ENCODE measurements around the gene PPP1R14C. TPM values are rescaled to one million over a fixed set of nuclear protein-coding genes. Genes with fewer than 3 reads are reported as not detected.

Gene PPP1R14C
- total and polyA plus RNA-seq, 2 experiments from 2014 or later: 2.1 to 5.2 TPM

DNA sequence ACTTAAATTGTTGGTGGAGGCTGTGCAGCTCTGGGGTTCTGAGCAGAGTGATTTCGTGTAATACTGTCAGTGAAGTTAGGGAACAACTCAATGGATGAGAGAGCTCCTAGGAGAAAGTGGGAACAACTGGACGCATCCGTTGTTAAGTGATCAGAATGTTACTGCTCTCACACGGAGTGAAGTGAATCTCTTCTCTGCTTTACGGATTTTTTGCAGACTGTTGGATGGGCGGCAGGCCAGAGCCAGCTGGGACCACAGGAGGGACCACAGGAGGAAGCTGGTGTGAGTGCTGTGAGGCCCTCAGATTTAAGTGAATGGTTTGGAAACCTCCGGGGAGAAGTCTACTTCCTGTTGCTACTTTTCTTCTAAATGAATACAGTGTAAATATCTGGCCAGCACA, 23.7 kb upstream of the PPP1R14C start:
- Histone ChIP-seq H3K36me3 (replicated peaks; ENCODE audit: insufficient read depth, low read depth) (no peaks in the 10 kb centered on the region), H2AFZ (no peak overlapping the region), H3K4me2 (no peak overlapping the region), H3K9me2 (replicated peaks; ENCODE audit: insufficient read depth) (no peaks in the 10 kb centered on the region), H3K4me1 (ENCODE audit: insufficient read depth) (peaks cover 4% of the 10 kb centered on the region), H3K79me2 (no peaks in the 10 kb centered on the region), H3K9me3 (ENCODE audit: low read depth) (no peaks in the 10 kb centered on the region), H3K27me3 (no peaks in the 10 kb centered on the region), H3K27ac (no peak overlapping the region), H3K4me3 (no peak overlapping the region), H4K20me1 (ENCODE audit: insufficient read depth, poor library complexity, severe bottlenecking) (no peaks in the 10 kb centered on the region)
- no peak for TF ChIP-seq EZH2phosphoT487 (IDR thresholded peaks at IDR 0.05; ENCODE audit: low read depth, severe bottlenecking, unreplicated experiment)
- TF ChIP-seq EZH2 (IDR thresholded peaks at IDR 0.05; ENCODE audit: borderline replicate concordance): no peak
- TF ChIP-seq, protein P1, sequence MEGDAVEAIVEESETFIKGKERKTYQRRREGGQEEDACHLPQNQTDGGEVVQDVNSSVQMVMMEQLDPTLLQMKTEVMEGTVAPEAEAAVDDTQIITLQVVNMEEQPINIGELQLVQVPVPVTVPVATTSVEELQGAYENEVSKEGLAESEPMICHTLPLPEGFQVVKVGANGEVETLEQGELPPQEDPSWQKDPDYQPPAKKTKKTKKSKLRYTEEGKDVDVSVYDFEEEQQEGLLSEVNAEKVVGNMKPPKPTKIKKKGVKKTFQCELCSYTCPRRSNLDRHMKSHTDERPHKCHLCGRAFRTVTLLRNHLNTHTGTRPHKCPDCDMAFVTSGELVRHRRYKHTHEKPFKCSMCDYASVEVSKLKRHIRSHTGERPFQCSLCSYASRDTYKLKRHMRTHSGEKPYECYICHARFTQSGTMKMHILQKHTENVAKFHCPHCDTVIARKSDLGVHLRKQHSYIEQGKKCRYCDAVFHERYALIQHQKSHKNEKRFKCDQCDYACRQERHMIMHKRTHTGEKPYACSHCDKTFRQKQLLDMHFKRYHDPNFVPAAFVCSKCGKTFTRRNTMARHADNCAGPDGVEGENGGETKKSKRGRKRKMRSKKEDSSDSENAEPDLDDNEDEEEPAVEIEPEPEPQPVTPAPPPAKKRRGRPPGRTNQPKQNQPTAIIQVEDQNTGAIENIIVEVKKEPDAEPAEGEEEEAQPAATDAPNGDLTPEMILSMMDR (IDR thresholded peaks at IDR 0.05; ENCODE audit: poor library complexity): no peak
- no peak for DNase-seq (ENCODE audit: low spot score)
- 55% methylated on average over 7 of the region's 7 CpGs for WGBS (ENCODE audit: low lambda C conversion rate, missing lambda C conversion rate)

DNA sequence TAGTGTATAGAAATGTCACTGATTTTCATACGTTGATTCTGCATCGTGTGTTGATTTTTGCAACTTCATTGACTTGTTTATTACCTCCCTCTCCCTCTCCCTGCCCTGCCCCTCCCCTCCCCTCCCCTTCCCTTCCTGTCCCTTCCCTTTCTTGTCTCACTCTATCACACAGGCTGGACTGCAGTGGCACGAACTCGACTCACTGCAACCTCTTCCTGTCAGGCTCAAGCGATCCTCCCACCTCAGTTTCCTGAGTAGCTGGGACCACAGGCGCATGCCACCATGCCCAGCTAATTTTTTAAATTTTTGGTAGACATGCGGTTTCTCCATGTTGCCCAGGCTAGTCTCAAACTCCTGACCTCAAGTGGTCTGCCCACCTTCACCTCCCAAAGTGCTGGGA, 19.2 kb upstream of the PPP1R14C start:
- H2AFZ ChIP-seq: no peak overlapping the region
- H3K4me1 ChIP-seq (ENCODE audit: insufficient read depth): peaks cover 4% of the 10 kb centered on the region
- TF ChIP-seq EZH2 (IDR thresholded peaks at IDR 0.05; ENCODE audit: borderline replicate concordance): no peak
- H3K4me2 ChIP-seq: no peak overlapping the region
- H3K79me2 ChIP-seq: no peaks in the 10 kb centered on the region
- 82% methylated on average over 7 of the region's 7 CpGs for WGBS (ENCODE audit: low lambda C conversion rate, missing lambda C conversion rate)
- H3K9me2 ChIP-seq (replicated peaks; ENCODE audit: insufficient read depth): no peaks in the 10 kb centered on the region
- H3K27me3 ChIP-seq: no peaks in the 10 kb centered on the region
- H3K36me3 ChIP-seq (replicated peaks; ENCODE audit: insufficient read depth, low read depth): no peaks in the 10 kb centered on the region
- H3K9me3 ChIP-seq (ENCODE audit: low read depth): no peaks in the 10 kb centered on the region
- H4K20me1 ChIP-seq (ENCODE audit: insufficient read depth, poor library complexity, severe bottlenecking): no peaks in the 10 kb centered on the region
- no peak for DNase-seq (ENCODE audit: low spot score)
- H3K27ac ChIP-seq: no peak overlapping the region
- H3K4me3 ChIP-seq: no peak overlapping the region

DNA sequence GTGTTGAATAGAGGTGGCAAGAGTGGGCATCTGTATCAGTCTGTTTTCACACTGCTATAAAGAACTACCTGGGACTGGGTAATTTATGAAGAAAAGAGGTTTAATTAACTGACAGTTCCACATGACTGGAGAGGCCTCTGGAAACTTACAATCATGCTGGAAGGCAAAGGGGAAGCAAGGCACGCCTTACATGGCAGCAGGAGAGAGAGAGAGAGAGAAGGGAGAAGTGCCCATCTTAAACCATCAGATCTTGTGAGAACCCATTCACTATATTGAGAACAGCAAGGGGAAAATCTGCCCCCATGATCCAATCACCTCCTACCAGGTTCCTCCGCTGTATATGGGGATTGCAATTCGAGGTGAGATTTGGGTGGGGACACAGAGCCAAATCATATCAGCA, 18.6 kb upstream of the PPP1R14C start:
- H2AFZ ChIP-seq: no peak overlapping the region
- 91% methylated on average over 3 of the region's 3 CpGs for WGBS (ENCODE audit: low lambda C conversion rate, missing lambda C conversion rate)
- H3K27ac ChIP-seq: no peak overlapping the region
- DNase-seq (ENCODE audit: low spot score): no peak
- H3K9me2 ChIP-seq (replicated peaks; ENCODE audit: insufficient read depth): no peaks in the 10 kb centered on the region
- H3K4me3 ChIP-seq: no peak overlapping the region
- H3K9me3 ChIP-seq (ENCODE audit: low read depth): no peaks in the 10 kb centered on the region
- H3K4me2 ChIP-seq: no peak overlapping the region
- no peaks in the 10 kb centered on the region for H3K36me3 ChIP-seq (replicated peaks; ENCODE audit: insufficient read depth, low read depth)
- H3K27me3 ChIP-seq: no peaks in the 10 kb centered on the region
- no peaks in the 10 kb centered on the region for H3K79me2 ChIP-seq
- no peak for TF ChIP-seq EZH2phosphoT487 (IDR thresholded peaks at IDR 0.05; ENCODE audit: low read depth, severe bottlenecking, unreplicated experiment)
- TF ChIP-seq, protein P1 (IDR thresholded peaks at IDR 0.05; ENCODE audit: poor library complexity): no peak
- no peak for TF ChIP-seq EZH2 (IDR thresholded peaks at IDR 0.05; ENCODE audit: borderline replicate concordance)
- no peaks in the 10 kb centered on the region for H3K4me1 ChIP-seq (ENCODE audit: insufficient read depth)
- H4K20me1 ChIP-seq (ENCODE audit: insufficient read depth, poor library complexity, severe bottlenecking): no peaks in the 10 kb centered on the region

DNA sequence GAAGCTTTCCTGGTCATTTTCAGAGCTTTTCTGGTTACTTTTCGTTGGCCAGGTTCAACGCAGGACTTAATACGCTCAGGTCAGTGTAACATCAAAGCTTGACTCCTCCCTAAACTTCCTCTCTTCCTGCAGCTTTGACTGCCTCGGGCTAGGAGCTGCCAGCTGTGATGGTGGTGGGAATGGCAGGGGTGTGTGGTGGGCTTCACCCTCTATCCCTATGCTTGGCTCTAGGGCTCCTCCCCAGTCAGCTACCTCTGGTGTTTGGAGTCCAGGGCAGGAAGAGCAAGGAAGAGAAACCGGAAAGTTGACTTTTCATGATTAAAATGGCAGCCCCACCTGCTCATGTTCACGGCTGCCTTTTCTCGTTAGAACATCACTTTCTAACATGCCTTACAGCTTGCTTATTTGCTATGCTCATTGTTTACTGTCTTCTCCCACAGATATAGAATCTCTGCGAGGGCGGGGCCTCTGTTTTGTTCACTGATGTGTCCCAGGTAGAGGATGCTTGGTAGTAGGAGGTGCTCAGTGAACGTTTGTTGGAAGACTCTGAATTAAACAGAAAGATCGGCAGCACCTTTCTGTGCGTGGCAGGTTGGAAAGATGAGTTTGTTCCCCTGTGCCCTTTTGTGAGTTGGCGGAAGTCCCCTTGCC, 16.1 kb upstream of the PPP1R14C start:
- Histone ChIP-seq H3K4me1 (ENCODE audit: insufficient read depth) (no peaks in the 10 kb centered on the region), H3K79me2 (no peaks in the 10 kb centered on the region), H3K4me3 (no peak overlapping the region), H3K27me3 (no peaks in the 10 kb centered on the region), H4K20me1 (ENCODE audit: insufficient read depth, poor library complexity, severe bottlenecking) (no peaks in the 10 kb centered on the region), H3K9me3 (ENCODE audit: low read depth) (no peaks in the 10 kb centered on the region), H3K27ac (no peak overlapping the region), H3K9me2 (replicated peaks; ENCODE audit: insufficient read depth) (no peaks in the 10 kb centered on the region), H2AFZ (no peak overlapping the region), H3K36me3 (replicated peaks; ENCODE audit: insufficient read depth, low read depth) (no peaks in the 10 kb centered on the region), H3K4me2 (no peak overlapping the region)
- no peak for DNase-seq (ENCODE audit: low spot score)
- TF ChIP-seq, protein P1 (IDR thresholded peaks at IDR 0.05; ENCODE audit: poor library complexity): no peak
- TF ChIP-seq EZH2phosphoT487 (IDR thresholded peaks at IDR 0.05; ENCODE audit: low read depth, severe bottlenecking, unreplicated experiment) (no peak), EZH2 (IDR thresholded peaks at IDR 0.05; ENCODE audit: borderline replicate concordance) (no peak)
- 74% methylated on average over 13 of the region's 13 CpGs for WGBS (ENCODE audit: low lambda C conversion rate, missing lambda C conversion rate)
